K562 (cell line): ENCODE measurements around the gene WDR55. TPM values are rescaled to one million over a fixed set of nuclear protein-coding genes. Genes with fewer than 3 reads are reported as not detected.

ENCODE experiments used
- CREB1 ChIP-seq, 2 experiments: sonication (generic) in 1 of 2; formaldehyde crosslinking in 1 of 2; IDR thresholded peaks; 2 replicates each; pipeline versions ENCODE4 v1.6.1 to v1.8.0; 2012 to 2022; ENCODE audit warnings: inconsistent platforms in 1 of 2, mild to moderate bottlenecking in 1 of 2, missing genetic modification reagents in 1 of 2, moderate library complexity in 1 of 2
- DACH1 ChIP-seq: fragments of 450-650 bp; IDR thresholded peaks from 2 replicates; pipeline ENCODE4 v1.6.1; 2018; ENCODE audit not compliant: partially characterized antibody
- FOSL1 ChIP-seq: fragments of 200-800 bp; sonication (Bioruptor generic); conservative IDR thresholded peaks from 2 replicates; pipeline ENCODE4 v1.6.1; 2016; ENCODE audit warnings: missing genetic modification characterization, missing compliant biosample characterization
- FOXA3 ChIP-seq, 2 experiments: fragments of 450-650 bp in 1 of 2; sonication (generic) in 1 of 2; formaldehyde crosslinking; IDR thresholded peaks in 1 of 2; conservative IDR thresholded peaks in 1 of 2; 2 replicates each; pipeline versions ENCODE4 v1.4.0 to v1.8.0; 2020 to 2022; ENCODE audit warnings: mild to moderate bottlenecking in 2 of 2, missing genetic modification reagents in 1 of 2
- FOXJ3 ChIP-seq: sonication (generic); formaldehyde crosslinking; IDR thresholded peaks from 2 replicates; pipeline ENCODE4 v1.4.0; 2020; ENCODE audit warnings: mild to moderate bottlenecking, missing genetic modification reagents
- HDAC1 ChIP-seq, 2 experiments: fragments of 450-650 bp; IDR thresholded peaks; 2 replicates each; pipeline ENCODE4 v1.6.1; 2016 to 2017; ENCODE audit warnings: inconsistent platforms in 1 of 2, mild to moderate bottlenecking in 1 of 2, moderate library complexity in 1 of 2
- TFAM ChIP-seq: fragments of 250-450 bp; sonication (Bioruptor Pico); conservative IDR thresholded peaks from 2 replicates; pipeline ENCODE4 v1.5.0; 2021; ENCODE audit warnings: mild to moderate bottlenecking, moderate library complexity
- THAP12 ChIP-seq: fragments of 250-450 bp; sonication (Bioruptor Pico); IDR thresholded peaks from 2 replicates; pipeline ENCODE4 v1.9.0; 2021; ENCODE audit warnings: mild to moderate bottlenecking, inconsistent platforms
- ZKSCAN1 ChIP-seq: fragments of 150-350 bp; IDR thresholded peaks from 2 replicates; pipeline ENCODE4 v1.6.1; 2016; ENCODE audit warnings: low read depth, low read length
- ZNF311 ChIP-seq: fragments of 250-450 bp; sonication (Bioruptor Pico); IDR thresholded peaks from 2 replicates; pipeline ENCODE4 v1.4.0; 2020; ENCODE audit warnings: mild to moderate bottlenecking, moderate library complexity
- polyA plus RNA-seq, 8 experiments: library from polyadenylated mRNA; depleted of rRNA in 4 of 8; stranded (reverse) in 5 of 8; unstranded in 3 of 8; fragments of >200 nt; fragmentation: Nextera tagmentation in 2 of 8; fragmentation: Illumina TruSeq in 1 of 8; extraction: Ambion mirVana in 2 of 8; extraction: Trizol in 1 of 8; gene quantifications; 2 replicates each; pipeline versions ENCODE4 v1.2.1 to v1.2.3, GENCODE V29; 2011 to 2014; ENCODE audit warnings: inconsistent platforms in 1 of 8, missing spikeins in 1 of 8
- total RNA-seq, 7 experiments: library from RNA; depleted of rRNA in 6 of 7; stranded (reverse); fragments of >200 nt in 6 of 7; fragmentation: Illumina TruSeq in 2 of 7; extraction: Trizol in 2 of 7; gene quantifications; 2 replicates each; pipeline versions ENCODE4 v1.2.1 to v1.2.3, GENCODE V29; 2011 to 2021; ENCODE audit warnings: low replicate concordance in 1 of 7
- TF ChIP-seq, protein P1 (sequence below), 3 experiments: fragments of 200-800 bp in 1 of 3; sonication (Bioruptor generic) in 1 of 3; sonication (generic) in 1 of 3; formaldehyde crosslinking in 1 of 3; IDR thresholded peaks; 2 replicates each; pipeline versions ENCODE4 v1.6.1 to v1.8.0; 2016 to 2022; ENCODE audit warnings: mild to moderate bottlenecking in 2 of 3, missing compliant biosample characterization in 2 of 3, missing genetic modification characterization in 2 of 3, missing genetic modification reagents in 1 of 3
- TF ChIP-seq, protein P2 (sequence below): fragments of 250-450 bp; sonication (Bioruptor Pico); IDR thresholded peaks from 2 replicates; pipeline ENCODE4 v1.8.0; 2022; ENCODE audit warnings: inconsistent platforms
- TF ChIP-seq, protein P3 (sequence below): fragments of 450-650 bp; conservative IDR thresholded peaks from 2 replicates; pipeline ENCODE4 v1.6.1; 2016; ENCODE audit warnings: missing genetic modification characterization, low read depth, mild to moderate bottlenecking, control low read depth, missing compliant biosample characterization
- TF ChIP-seq, protein P4 (sequence below): fragments of 250-450 bp; sonication (Bioruptor Pico); IDR thresholded peaks from 2 replicates; pipeline ENCODE4 v1.5.0; 2021; ENCODE audit warnings: mild to moderate bottlenecking, borderline replicate concordance
- TF ChIP-seq, protein P5 (sequence below): fragments of 450-650 bp; IDR thresholded peaks from 2 replicates; pipeline ENCODE4 v1.6.1; 2016; ENCODE audit warnings: low read depth, mild to moderate bottlenecking, moderate library complexity

The WDR55 gene
- total and polyA plus RNA-seq, 9 of the 15 experiments (the other 6 are each of a cell fraction or from before 2014, with no cell fraction given), result 5.2 to 45.0 (median 29.3) TPM

DNA sequence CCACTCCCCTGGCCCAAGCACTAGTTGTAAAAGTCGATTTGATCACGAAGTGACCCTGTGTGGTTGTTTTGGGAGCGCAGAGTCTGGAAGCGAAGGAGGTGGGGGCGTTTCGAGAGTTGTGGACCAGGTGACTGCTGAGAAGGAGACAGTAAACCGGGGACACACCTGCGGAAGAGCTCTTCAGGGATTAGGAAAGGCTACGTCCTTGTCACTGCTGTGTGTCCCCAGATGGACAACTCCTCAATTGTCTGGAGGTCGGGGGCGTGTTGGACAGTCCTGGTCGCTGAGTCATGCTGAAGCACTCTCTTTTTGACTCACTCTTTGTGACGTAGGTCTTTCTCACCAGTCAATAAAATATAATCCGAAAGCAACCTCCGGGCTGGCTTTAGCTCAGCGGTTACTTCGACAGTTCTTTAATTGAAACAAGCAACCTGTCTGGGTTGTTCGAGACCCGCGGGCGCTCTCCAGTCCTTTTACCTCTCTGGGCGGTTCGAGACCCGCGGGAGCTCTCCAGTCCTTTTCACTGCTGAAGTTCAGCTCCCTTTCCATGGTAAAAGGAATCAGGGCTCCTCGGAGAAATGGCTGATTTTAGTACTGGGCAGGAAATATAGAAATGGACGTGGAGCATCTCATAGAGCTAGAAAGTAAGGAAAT is 46.3 kb downstream of the WDR55 start (continued):
- TF ChIP-seq CREB1 (IDR thresholded peaks at IDR 0.05) (peak; percentile 88), CREB1 (CRISPR knock-in tag; IDR thresholded peaks at IDR 0.05) (peak; percentile 93), THAP12 (CRISPR knock-in tag) (0 out of 2 replicates have a peak, but pooled peaks have one; percentile 38), ZKSCAN1 (peak; percentile 51; the same call in 1 of the 2 replicates), ZNF311 (CRISPR knock-in tag) (no peak), DACH1 (peak; percentile 40), FOXJ3 (CRISPR knock-in tag) (no peak), FOXA3 (CRISPR knock-in tag; conservative IDR thresholded peaks at IDR 0.05 in 1 of 2, IDR thresholded peaks at IDR 0.05 in 1 of 2) (0 out of 4 replicates have a peak, but pooled peaks of 1 of the 2 experiments have one; percentile 41), FOSL1 (tag) (peak; percentile 98), TFAM (no peak), HDAC1 (IDR thresholded peaks at IDR 0.05) (peak in 1 of 2 experiments; percentile 90; a peak in 3 of 4 replicates)
- TF ChIP-seq, protein P1, sequence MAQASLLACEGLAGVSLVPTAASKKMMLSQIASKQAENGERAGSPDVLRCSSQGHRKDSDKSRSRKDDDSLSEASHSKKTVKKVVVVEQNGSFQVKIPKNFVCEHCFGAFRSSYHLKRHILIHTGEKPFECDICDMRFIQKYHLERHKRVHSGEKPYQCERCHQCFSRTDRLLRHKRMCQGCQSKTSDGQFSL (CRISPR knock-in tag; IDR thresholded peaks at IDR 0.05), result no peak
- TF ChIP-seq, protein P1 (tag; IDR thresholded peaks at IDR 0.05), result no peak
- TF ChIP-seq, protein P2, sequence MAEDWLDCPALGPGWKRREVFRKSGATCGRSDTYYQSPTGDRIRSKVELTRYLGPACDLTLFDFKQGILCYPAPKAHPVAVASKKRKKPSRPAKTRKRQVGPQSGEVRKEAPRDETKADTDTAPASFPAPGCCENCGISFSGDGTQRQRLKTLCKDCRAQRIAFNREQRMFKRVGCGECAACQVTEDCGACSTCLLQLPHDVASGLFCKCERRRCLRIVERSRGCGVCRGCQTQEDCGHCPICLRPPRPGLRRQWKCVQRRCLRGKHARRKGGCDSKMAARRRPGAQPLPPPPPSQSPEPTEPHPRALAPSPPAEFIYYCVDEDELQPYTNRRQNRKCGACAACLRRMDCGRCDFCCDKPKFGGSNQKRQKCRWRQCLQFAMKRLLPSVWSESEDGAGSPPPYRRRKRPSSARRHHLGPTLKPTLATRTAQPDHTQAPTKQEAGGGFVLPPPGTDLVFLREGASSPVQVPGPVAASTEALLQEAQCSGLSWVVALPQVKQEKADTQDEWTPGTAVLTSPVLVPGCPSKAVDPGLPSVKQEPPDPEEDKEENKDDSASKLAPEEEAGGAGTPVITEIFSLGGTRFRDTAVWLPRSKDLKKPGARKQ, result no peak
- TF ChIP-seq, protein P3, sequence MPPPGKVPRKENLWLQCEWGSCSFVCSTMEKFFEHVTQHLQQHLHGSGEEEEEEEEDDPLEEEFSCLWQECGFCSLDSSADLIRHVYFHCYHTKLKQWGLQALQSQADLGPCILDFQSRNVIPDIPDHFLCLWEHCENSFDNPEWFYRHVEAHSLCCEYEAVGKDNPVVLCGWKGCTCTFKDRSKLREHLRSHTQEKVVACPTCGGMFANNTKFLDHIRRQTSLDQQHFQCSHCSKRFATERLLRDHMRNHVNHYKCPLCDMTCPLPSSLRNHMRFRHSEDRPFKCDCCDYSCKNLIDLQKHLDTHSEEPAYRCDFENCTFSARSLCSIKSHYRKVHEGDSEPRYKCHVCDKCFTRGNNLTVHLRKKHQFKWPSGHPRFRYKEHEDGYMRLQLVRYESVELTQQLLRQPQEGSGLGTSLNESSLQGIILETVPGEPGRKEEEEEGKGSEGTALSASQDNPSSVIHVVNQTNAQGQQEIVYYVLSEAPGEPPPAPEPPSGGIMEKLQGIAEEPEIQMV (tag), result no peak; the same call in 1 of the 2 replicates
- TF ChIP-seq, protein P4, sequence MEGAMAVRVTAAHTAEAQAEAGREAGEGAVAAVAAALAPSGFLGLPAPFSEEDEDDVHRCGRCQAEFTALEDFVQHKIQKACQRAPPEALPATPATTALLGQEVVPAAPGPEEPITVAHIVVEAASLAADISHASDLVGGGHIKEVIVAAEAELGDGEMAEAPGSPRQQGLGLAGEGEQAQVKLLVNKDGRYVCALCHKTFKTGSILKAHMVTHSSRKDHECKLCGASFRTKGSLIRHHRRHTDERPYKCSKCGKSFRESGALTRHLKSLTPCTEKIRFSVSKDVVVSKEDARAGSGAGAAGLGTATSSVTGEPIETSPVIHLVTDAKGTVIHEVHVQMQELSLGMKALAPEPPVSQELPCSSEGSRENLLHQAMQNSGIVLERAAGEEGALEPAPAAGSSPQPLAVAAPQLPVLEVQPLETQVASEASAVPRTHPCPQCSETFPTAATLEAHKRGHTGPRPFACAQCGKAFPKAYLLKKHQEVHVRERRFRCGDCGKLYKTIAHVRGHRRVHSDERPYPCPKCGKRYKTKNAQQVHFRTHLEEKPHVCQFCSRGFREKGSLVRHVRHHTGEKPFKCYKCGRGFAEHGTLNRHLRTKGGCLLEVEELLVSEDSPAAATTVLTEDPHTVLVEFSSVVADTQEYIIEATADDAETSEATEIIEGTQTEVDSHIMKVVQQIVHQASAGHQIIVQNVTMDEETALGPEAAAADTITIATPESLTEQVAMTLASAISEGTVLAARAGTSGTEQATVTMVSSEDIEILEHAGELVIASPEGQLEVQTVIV (CRISPR knock-in tag), result no peak
- TF ChIP-seq, protein P5, sequence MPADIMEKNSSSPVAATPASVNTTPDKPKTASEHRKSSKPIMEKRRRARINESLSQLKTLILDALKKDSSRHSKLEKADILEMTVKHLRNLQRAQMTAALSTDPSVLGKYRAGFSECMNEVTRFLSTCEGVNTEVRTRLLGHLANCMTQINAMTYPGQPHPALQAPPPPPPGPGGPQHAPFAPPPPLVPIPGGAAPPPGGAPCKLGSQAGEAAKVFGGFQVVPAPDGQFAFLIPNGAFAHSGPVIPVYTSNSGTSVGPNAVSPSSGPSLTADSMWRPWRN, result no peak
